Ectodermal cell (in vitro differentiated cells): ENCODE measurements around the gene FAM240A.

Experiments used
- H3K27ac ChIP-seq: 2 replicates; pipeline ENCODE4 v1.7.0; 2013; ENCODE audit warnings: mild to moderate bottlenecking, low read depth, low read length; ENCODE audit not compliant: insufficient read depth, poor library complexity, severe bottlenecking
- H3K27me3 ChIP-seq: 2 replicates; pipeline ENCODE4 v1.7.0; 2013; ENCODE audit warnings: mild to moderate bottlenecking, low read length; ENCODE audit not compliant: insufficient read depth, control insufficient read depth, poor library complexity, severe bottlenecking
- H3K36me3 ChIP-seq: one replicate; pipeline ENCODE4 v1.7.0; 2013; ENCODE audit warnings: low read length; ENCODE audit not compliant: control insufficient read depth, insufficient read depth
- H3K4me1 ChIP-seq: one replicate; pipeline ENCODE4 v1.7.0; 2013; ENCODE audit warnings: low read length; ENCODE audit not compliant: control insufficient read depth, insufficient read depth
- H3K4me3 ChIP-seq: 2 replicates; pipeline ENCODE4 v1.7.0; 2013; ENCODE audit warnings: low read depth, low read length, control low read depth; ENCODE audit not compliant: insufficient read depth
- H3K9me3 ChIP-seq: 2 replicates; pipeline ENCODE4 v1.7.0; 2013; ENCODE audit warnings: mild to moderate bottlenecking, low read length, moderate library complexity; ENCODE audit not compliant: control insufficient read depth
- WGBS, 2 experiments: methylation state at CpG; one replicate each; pipeline ENCODE4 v1.1.7; 2013; ENCODE audit warnings: missing lambda C conversion rate in 2 of 2; 5-methylcytosine and 5-hydroxymethylcytosine counted together

FAM240A gene

DNA sequence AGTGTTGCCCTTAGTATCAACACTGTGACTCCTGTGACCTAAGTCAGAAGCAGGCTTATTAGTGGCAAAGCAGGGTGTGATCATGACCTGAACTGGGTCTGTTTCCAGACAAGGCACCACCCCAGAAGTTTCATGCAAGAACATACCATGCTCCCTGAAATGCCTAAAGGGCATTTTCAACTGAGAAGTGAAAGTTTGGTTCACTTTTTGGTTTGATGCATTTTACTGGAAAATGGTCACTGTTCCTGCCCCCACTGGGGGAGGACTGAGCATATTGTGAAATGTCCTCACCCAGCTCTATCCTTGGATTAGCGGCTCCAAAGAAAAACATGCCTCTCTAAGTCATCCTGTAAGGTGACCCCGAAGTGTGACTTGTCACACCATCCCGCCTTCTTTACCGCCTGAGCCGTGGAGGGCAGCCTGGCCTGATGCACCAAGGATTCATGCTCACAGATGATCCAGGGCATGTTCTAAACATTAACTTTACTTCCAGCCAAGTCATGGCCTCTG, 3.1 kb upstream of the FAM240A start:
- WGBS, 2 experiments = 87 to 88% methylated on average over 5 of the region's 5 CpGs
- Histone ChIP-seq H3K4me3 (no peak overlapping the region), H3K36me3 (no peaks in the 10 kb centered on the region), H3K27ac (no peak overlapping the region), H3K27me3 (no peaks in the 10 kb centered on the region), H3K9me3 (no peaks in the 10 kb centered on the region), H3K4me1 (no peaks in the 10 kb centered on the region)

- Histone ChIP-seq H3K4me1 (no peaks in the 10 kb centered on the region), H3K36me3 (no peaks in the 10 kb centered on the region), H3K27ac (no peak overlapping the region), H3K9me3 (no peaks in the 10 kb centered on the region), H3K27me3 (no peaks in the 10 kb centered on the region), H3K4me3 (no peak overlapping the region)
- 89 to 93% methylated on average over 12 of the region's 12 CpGs for WGBS, 2 experiments
Measured at GRCh38 chr3:46609944-46610722, 2.2 kb upstream of the FAM240A start.

DNA sequence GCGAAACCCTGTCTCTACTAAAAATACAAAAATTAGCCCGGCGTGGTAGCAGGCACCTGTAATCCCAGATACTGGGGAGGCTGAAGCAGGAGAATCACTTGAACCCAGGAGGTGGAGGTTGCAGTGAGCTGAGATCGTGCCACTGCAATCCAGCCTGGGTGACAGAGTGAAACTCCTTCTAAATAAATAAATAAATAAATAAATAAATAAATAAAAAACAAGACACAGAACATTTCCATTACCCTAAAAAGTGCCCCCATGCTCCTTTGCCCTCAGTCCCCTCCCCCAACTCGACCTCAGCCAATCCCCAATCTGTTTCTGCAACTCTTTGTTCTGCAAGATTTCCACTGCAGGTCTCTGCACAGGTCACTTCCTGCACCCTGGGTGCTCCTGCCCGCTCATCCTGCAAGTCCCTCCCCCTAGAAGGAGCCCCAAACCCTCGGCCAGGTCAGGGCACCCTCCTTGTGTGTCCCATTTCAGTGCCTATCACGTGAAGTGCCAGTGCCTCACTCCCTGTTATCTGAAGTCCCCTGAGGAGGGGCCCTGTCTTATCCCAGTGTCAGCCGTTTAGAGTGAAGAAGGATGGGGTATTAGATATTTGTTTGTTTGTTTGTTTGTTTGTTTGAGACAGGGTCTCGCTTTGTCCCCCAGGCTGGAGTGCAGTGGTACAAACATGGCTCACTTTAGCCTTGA, 1.1 kb downstream of the FAM240A start:
- H3K4me1 ChIP-seq = no peaks in the 10 kb centered on the region
- no peaks in the 10 kb centered on the region for H3K36me3 ChIP-seq
- H3K9me3 ChIP-seq = no peaks in the 10 kb centered on the region
- no peak overlapping the region for H3K4me3 ChIP-seq
- WGBS, 2 experiments = 81 to 85% methylated on average over 10 of the region's 10 CpGs
- H3K27ac ChIP-seq = no peak overlapping the region
- no peaks in the 10 kb centered on the region for H3K27me3 ChIP-seq

DNA sequence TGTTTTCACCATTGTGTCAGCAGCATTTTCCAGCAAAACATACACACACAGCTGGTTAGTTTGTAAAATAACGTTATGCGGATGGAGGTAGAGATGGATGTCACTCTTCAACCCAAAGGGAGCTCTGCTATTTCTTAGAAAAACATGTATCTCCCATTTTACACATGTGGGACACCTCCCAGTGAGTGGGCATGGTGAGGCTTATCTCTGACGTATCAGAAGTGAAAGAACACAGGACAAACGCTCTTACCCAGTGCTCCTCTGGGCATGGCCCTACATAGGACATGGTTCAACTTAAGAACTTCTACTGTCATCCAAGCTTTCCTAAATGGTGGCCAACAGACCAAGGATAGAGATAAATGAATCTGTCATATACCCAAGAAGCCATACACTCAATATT, 2.1 kb downstream of the FAM240A start:
- WGBS, 2 experiments = 92 to 97% methylated on average over 4 of the region's 4 CpGs

GRCh38 chr3:46615050-46615775, 2.9 kb downstream of the FAM240A start:
- Histone ChIP-seq H3K4me1 (no peaks in the 10 kb centered on the region), H3K27me3 (no peaks in the 10 kb centered on the region), H3K27ac (no peak overlapping the region), H3K4me3 (no peak overlapping the region), H3K36me3 (no peaks in the 10 kb centered on the region), H3K9me3 (no peaks in the 10 kb centered on the region)
- 93 to 94% methylated on average over 9 of the region's 9 CpGs for WGBS, 2 experiments

More for the DNA sequence above, 2.1 kb downstream of the FAM240A start:
- Histone ChIP-seq H3K4me1 (no peaks in the 10 kb centered on the region), H3K36me3 (no peaks in the 10 kb centered on the region), H3K9me3 (no peaks in the 10 kb centered on the region), H3K27me3 (no peaks in the 10 kb centered on the region), H3K27ac (no peak overlapping the region), H3K4me3 (no peak overlapping the region)

- WGBS, 2 experiments = 93 to 94% methylated on average over 3 of the region's 3 CpGs
- no peaks in the 10 kb centered on the region for H3K27me3 ChIP-seq
- H3K4me3 ChIP-seq = no peak overlapping the region
- no peaks in the 10 kb centered on the region for H3K36me3 ChIP-seq
- no peaks in the 10 kb centered on the region for H3K9me3 ChIP-seq
- H3K4me1 ChIP-seq = no peaks in the 10 kb centered on the region
- no peak overlapping the region for H3K27ac ChIP-seq
Measured at GRCh38 chr3:46615976-46616375, 3.7 kb downstream of the FAM240A start.

DNA sequence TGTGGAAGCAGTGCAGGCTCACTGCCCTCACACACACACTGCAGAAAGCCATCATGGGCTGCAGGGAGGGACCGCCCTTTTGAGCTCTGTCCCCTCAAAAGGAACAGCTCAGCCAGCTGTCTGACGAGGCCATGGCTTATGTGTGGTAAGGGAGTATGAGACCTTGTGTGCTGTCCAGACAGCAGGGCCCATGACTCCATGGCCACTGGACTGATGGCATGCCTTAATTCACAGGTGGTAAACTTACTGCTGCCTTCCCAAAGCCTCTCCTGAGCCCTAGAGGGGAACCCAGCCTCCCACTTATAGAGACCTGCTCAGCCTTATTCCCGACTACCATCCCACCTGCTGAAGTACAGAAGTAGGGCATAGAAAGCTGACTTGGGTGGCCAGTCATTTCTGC, 5.6 kb downstream of the FAM240A start:
- H3K27ac ChIP-seq = no peak overlapping the region
- H3K36me3 ChIP-seq = no peaks in the 10 kb centered on the region
- no peaks in the 10 kb centered on the region for H3K27me3 ChIP-seq
- H3K9me3 ChIP-seq = no peaks in the 10 kb centered on the region
- WGBS, 2 experiments = 93% methylated on average over 3 of the region's 3 CpGs
- H3K4me1 ChIP-seq = no peaks in the 10 kb centered on the region
- H3K4me3 ChIP-seq = no peak overlapping the region

DNA sequence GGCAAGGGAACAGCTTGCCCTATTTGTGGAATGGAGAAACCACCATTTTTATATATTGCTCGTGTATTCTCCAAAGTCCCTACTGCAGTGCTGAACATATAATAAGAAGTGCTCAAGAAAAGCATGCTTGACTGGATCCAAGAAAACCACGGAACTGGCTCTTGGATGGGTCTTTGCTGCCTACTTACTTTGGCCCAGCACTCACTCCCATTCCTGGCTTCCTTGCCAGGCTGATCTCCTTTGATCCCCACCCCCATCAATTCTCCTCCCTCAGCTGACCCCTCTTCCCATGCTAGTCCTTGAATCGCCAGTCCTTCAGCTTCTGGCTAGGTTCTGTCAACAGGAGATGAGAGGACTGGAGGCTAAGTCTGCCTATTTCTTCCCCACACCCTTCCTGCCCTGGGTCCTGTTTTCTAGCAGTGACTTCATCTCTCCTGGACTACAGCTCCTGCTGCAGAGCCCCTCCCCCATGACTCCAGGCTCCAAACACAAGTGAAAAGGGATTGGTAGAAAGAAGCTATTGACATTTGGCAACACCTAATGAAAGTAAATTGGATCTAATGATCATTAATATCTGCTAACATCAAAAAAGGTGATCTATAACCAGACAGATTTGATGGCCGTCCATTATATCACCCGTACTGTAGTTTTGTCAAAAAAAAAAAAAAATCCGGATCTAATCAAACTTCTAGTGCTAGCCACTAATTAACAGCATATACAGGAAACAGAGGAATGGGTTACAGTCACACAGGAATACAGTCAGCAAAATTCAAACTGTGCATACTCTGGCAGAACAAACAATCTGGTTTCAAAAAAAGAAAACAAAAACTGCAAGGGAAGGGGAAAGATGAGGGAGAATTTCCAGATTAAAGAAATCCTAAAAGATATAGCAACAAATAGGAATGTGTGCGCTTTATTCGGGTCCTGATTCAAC, 7.8 kb downstream of the FAM240A start:
- WGBS, 2 experiments = 94 to 95% methylated on average over 8 of the region's 8 CpGs
- Histone ChIP-seq H3K27ac (no peak overlapping the region), H3K36me3 (no peaks in the 10 kb centered on the region), H3K4me3 (no peak overlapping the region), H3K9me3 (no peaks in the 10 kb centered on the region), H3K27me3 (no peaks in the 10 kb centered on the region), H3K4me1 (no peaks in the 10 kb centered on the region)

- WGBS, 2 experiments = 92 to 100% methylated on average over 1 of the region's 2 CpGs
- H3K4me1 ChIP-seq = peaks cover 10% of the 10 kb centered on the region
Measured at GRCh38 chr3:46624533-46624932, 12.2 kb downstream of the FAM240A start.

More at GRCh38 chr3:46624533-46624932, 12.2 kb downstream of the FAM240A start:
- no peaks in the 10 kb centered on the region for H3K27me3 ChIP-seq
- H3K4me3 ChIP-seq = no peak overlapping the region
- H3K36me3 ChIP-seq = no peaks in the 10 kb centered on the region
- no peaks in the 10 kb centered on the region for H3K9me3 ChIP-seq
- H3K27ac ChIP-seq = no peak overlapping the region
